ENCODE data around the gene TARP.

TARP gene

DNA sequence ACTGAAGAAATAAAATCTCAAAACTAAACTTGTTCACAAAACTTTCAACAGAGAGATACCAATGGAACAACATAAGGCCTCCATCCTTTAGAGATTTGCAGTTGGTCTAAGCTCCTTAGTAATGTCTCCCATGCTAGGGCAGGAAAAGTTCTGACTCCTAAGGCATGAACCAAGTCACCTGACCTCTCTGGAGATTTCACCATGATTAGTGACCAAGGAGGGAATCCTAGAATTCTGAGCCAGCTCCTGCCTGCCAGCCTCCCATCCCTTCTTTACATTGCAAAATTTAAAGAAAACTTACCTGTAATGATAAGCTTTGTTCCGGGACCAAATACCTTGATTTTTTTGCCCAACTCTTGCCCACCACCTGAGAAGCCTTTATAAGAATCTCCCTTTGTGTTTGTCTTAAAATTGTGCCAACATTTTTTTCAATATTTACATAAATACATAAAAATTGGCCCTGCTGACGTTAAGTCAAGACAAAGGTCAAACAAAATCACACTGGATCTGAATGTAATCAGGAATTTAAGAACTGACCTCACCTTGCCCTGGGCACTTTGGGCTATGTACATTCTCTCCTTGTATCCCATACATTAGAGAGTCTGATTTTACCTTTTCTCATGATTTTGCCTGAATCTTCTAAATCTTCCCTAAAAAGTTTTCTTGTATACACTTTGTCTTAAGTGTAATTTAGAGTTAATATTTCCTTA lies at the start of gene TARP:
TSS of gene TARP (minus strand) at position 351 of the 710 bp plus-strand sequence.
- FAIRE-seq = no peak
- DNase-seq (ENCODE audit: low spot score in 2 of 2) = no peak

DNA sequence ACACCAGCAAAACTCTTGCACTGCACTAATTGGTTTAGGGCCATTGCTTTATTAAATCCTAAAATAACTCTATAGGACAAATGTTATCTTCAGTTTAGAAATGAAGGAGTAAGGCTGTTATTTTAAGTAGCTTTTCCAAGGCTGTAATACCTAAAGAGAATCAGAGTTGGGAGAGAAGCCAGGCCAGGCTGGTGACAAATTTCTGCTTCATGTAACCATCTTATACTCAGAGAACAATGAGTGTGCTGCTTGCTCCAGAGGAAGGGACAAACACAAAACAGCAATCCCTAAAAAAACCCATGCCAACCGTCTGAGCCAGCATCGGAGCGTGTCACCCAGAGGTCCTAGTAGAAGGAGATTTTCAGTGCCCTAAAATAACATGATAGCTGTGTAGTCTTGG lies 49.7 kb upstream of the TARP start:
- no peak for FAIRE-seq
- DNase-seq (ENCODE audit: low spot score in 2 of 2) = no peak

DNA sequence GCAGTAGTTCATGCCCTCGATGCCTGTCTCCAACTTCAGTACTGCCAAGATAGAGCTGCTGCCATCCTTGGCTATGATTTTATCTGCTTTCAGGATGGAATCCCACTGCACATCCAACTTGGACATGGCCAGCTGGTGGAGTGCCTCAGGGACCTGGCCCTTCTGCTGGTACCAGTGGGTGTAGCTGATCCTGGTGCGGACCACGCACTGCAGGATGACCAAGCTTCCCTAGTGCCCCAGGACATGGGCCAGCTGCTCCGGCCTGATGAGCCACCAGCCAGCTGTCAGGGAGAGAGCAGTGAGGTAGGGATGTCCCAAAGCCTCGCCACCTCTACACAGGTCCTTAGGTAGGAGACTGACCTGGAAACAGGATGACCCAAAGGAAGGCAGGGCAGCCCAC lies 49.0 kb upstream of the TARP start:
- FAIRE-seq (no peak), DNase-seq (ENCODE audit: low spot score in 2 of 2) (no peak)

DNA sequence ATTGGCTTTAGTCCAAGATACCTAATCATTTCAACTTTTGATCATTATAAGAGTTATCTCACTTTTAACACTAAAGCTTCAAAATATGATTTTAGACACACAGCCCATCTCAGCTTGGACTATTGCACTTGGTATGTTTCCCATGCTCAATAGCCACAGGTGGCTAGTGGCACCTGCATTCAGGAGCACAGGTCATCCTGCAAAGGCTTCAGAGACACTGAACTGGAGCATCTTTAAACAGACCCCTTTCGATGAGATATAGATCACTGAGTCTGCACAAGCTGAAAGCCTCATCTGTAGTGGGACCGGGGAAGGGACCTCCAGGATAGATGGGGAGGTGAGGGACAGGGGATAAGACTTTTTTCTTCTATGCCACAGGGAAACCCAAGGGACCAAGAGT lies 48.5 kb upstream of the TARP start:
- FAIRE-seq (no peak), DNase-seq (ENCODE audit: low spot score in 2 of 2) (no peak)

DNA sequence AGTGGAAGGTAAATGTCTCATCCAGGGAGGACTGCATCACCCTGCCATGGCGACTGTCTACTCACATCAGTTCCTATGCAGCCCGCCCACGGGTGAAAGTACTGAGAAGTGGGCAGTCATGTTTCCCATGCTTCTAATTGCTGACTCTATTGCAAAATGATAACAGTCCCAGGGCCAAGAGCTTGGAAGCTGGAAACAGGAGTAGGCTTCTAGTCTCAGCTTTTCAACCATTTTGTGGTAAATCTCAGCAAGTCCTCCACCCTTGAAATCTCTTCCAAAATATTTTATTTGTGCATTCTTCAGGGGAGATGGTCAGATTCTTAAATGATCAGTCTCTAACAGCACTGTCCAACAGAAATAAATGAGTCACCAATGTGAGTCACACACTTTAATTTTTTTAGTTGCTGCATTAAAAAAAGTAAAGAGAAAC lies 48.1 kb upstream of the TARP start:
- no peak for FAIRE-seq
- no peak for DNase-seq (ENCODE audit: low spot score in 2 of 2)

DNA sequence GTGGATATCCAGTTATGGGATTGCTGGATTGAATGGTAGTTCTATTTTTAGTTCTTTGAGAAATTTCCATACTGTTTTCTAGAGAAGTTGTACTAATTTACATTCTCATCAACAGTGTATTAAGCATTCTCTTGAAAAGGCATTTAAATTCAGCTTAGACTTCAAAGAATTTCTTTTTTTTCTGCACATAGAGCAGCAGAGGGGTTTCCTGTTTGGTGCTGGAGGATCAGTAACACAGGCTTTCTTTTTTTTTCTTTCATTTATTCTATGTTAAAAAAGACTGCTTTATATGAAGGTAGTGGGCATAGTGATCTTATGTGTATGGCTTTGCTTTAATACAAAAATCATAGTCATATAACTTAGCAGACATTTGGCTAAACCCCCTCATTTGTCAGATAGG lies 47.6 kb upstream of the TARP start:
- FAIRE-seq = no peak
- no peak for DNase-seq (ENCODE audit: low spot score in 2 of 2)

DNA sequence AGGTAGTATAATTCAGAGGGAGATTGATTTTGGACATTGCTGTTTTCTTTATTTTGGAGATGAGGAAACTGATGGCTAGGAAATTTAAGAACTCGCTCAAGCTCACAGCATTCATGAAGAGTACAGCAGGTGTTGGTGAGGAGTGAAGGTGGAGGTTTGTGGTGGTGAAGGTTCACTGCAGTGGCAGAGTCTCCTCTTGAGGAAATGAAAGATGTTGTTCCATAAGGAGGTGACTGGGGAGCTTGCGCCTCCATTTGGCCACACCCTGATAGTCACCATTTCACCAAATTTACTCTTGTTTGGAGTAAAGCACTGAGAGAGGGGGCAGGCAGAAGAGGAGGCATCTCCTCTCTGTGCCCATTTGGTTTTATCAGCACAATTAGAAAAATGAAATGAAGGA lies 46.4 kb upstream of the TARP start:
- DNase-seq (ENCODE audit: low spot score in 2 of 2) (no peak), FAIRE-seq (no peak)

DNA sequence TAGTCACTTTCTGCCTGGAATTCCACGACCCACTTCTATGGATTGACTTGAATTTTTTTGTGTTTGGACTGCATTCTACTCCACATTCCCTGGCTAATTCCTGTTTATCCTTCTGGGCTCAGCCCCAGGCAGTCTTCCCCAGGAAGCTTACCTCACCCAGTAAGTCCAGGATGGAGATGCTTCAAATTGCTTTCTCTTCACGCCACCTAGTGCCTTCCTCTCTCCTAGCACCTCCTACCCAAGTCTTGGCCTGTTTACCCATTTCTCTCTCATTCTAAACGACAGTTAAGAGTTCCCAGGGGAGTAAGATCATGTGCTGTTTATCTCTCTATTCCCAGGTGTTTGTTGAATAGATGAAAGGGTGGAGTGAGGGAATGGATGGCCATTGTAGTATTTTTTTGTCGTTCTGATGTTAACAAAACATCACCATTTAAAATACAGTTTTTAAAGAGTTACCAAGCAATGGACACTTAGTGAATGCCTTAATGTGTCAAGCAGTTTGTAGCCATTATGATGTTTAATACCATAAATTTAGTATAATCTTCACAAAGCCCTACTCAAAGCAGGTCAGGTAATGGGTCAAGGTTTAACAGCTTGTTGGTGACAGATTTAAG lies 45.5 kb upstream of the TARP start:
- peak in 1 of 2 donors; percentile 55 for DNase-seq (ENCODE audit: low spot score in 2 of 2)
- FAIRE-seq = no peak

DNA sequence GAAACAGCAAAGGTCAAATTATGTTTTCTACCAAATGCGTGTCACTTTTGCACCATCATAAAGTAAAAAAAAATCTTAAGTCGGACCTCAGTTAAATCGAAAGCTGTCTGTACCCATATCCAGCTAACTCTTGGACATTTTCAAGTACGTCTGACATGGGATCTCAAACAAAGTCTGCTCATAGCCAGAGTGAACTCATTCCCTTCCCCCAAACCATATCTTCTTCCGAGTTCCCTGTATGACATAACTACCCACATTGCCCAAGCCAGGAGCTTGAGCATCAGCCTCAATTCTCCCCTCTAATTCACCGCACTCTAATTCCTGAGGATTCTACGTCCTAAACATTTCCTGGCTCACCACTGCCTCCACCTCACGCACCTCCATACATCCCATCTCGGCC lies 44.8 kb upstream of the TARP start:
- FAIRE-seq = no peak

DNA sequence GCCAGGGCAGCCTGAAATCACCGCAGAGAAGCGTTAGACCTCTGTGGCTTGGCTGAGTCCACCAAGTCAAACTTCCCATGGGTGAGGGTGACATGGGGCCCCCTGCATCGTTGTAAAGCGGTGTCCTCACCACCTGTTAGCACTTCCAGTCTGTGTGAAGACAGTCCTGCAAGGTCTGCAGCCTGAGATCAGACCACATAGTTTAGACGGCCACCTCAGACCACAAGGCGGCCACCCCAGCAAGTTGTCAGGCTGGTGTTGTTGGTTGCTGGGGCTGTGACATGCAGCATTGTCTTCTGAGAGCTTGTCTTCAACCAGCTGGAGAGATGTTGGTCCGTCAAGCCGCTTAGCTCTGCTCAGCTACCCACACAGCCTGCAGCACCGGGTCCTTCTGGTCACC lies 44.1 kb upstream of the TARP start:
- no peak for FAIRE-seq
- DNase-seq (ENCODE audit: low spot score in 2 of 2) = no peak

More for the DNA sequence above, 44.8 kb upstream of the TARP start:
- DNase-seq (ENCODE audit: low spot score in 2 of 2) = no peak

DNA sequence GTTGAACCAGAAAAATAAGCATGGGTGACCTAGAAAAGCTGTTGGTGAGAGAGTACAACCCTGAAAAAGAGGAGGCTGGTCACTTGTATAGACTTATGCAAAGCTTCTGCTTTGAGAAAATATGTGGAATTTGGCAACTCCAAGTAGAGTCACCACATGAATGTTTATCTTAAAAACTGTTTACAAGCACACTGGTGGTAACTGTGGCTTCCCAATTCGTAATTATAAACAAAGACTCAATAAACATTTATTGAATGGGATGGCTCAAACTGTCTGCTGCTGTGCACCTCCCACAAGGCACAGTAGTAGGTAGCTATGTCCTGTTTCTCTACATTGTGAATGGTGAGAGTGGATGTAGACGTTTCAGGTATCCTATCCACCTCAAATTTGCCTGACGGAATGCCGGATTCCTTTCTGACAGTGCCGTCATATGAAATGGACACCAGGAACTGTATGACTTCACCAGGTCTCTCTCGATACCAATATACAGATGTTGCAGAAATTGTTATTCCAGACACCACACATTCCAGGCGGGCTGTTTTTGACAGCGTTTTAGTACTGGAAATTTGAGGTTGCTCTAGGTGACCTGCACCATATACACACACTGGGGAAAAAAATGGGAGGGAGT lies 43.4 kb upstream of the TARP start:
- DNase-seq (ENCODE audit: low spot score in 2 of 2) (no peak), FAIRE-seq (no peak)

DNA sequence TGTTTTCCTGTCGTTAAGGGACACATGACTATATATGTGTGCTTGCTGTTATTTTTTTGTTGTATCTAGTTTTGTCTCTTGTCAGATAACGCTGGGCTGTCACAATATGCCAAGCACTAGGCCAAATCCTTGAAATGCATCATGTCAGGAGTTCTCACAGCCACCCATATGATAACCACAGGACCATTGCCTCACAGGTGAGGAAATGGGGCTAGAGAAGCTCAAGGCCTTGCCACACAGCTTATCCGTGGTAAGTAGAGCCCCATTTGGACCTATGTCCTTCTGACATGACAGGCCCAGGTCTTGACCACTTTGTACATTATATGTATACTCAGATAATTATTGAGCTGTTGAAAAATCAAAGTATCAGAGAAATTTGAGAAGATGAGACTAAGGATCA lies 42.0 kb upstream of the TARP start:
- FAIRE-seq = no peak
- DNase-seq (ENCODE audit: low spot score in 2 of 2) = no peak

DNA sequence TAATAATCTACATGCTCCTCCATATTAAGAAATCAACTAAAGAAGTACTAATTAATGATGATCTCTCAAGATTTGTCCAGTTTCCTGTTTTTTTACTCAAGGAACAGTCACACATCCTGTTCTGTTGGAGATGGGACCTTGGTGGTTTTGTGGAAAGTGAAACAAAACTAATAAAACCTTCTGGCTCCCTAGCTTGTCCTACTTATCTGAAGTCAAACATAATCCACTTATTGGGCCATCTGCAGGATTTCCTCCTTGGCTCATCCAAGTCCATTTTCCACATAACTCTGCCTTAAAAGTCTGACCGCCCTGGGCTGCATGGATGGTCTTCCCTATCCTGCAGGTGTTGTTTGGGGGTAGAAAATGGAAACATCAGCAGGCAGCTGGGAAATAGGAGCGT lies 39.4 kb upstream of the TARP start:
- DNase-seq (ENCODE audit: low spot score in 2 of 2) (no peak), FAIRE-seq (no peak)

DNA sequence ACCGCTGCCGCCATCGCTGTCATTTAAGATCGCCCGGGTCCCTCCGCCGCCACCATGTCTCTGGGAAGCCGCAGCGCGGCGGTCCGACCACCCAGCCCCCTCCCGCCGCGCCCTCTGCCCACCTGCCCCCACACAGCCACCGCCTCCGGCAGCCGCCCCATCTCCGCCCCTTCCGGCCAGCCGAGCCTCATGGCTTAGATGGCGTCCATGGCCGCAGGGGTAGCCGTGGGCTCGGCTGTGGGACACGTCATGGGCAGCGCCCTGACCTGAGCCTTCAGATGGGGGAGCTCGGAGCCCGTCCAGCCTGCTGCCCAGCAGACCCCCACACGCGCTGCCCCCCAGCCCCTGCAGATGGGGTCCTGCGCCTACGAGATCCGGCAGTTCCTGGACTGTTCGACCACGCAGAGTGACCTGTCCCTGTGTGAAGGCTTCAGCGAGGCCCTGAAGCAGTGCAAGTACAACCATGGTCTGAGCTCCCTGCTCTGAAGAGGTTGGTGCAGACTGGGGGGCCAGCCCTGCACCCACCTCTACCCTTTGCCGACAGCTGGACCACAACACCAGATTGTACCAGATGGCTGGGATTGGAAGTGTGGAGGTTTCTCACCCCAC lies 38.0 kb upstream of the TARP start:
- FAIRE-seq (no peak), DNase-seq (ENCODE audit: low spot score in 2 of 2) (peak in 1 of 2 donors; percentile 43)

DNA sequence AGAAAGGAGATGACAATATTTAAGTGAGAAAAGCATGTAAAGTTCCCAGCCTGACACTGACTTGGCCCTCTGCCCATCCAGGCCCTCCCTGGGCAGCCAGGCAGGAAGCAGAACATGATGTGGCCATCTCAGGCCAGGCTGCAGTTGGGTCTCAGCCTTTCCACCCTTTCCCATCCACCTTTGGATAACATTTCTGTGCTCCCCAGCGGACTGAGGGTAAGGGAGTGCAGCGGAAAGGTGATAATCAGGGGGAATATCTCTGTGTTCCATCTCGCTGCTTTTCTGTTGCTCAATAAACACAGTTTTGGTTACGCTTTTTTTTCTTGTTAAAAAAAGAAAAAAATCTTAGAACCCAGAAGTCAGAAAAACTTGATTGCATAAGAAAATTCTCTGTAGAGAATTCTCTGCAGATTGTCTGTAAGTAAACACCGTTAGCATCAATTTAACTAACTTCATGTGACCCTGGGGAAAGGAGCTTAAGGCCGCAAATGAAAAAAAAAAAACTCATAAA lies 37.2 kb upstream of the TARP start:
- DNase-seq (ENCODE audit: low spot score in 2 of 2) = peak in 1 of 2 donors; percentile 32
- no peak for FAIRE-seq

DNA sequence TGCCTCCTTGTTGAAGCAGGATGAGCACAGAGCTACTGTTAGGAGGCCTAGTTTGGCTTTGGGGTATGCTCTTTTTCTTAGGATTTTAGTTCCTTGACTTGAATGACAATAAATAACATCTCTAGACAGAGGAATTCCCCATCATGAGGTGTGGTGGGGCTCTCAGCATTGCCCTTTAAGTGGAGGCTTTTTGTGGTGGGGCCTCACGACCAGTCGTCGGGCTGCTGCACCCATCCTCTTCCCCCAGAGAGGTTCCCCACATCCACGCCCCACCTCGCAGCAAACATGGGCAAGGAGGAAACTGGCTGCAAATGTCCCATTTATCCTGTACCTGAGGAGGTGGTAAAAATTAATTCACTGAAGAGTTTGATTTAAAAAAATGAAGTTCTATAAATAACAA lies 36.1 kb upstream of the TARP start:
- DNase-seq (ENCODE audit: low spot score in 2 of 2) (no peak), FAIRE-seq (no peak)

DNA sequence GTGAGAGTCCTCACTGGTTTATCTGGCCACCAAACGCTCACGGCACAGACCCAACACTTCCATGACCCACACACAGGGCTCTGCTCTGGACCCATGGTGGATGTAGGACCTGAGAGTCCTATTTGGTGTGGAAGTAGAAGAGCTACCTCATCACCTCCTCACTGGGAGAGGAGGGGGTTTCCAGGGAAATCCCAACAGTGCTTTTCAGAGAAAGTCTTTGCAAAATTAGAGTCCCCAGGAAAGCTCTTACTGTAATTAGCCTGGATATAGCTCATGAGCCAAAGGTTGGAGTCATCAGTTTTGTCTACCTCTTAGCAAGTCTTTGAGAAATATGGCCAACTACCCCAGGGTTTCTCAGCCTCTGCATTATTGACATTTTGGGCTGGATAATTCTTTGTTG lies 34.7 kb upstream of the TARP start:
- DNase-seq (ENCODE audit: low spot score in 2 of 2) (no peak), FAIRE-seq (no peak)

DNA sequence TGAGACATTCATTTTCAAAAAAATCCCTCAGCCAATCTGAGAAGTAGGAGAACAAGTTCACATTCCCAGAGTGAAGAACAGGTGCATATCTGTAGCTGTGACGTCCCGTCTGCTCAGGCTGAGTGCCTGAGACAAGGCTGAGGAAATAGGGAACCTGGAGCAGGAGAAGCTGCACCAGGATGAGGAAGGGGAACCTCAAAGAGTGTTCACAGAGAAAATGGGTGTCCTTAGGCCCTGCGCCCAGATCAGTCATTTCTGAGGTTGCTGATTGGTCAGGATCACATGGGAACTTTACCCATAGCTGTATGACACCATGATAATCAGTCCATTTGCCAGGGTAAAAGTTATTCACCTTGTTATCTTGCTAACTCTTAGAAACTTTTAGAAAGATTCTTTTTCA lies 34.2 kb upstream of the TARP start:
- DNase-seq (ENCODE audit: low spot score in 2 of 2) = no peak
- no peak for FAIRE-seq

DNA sequence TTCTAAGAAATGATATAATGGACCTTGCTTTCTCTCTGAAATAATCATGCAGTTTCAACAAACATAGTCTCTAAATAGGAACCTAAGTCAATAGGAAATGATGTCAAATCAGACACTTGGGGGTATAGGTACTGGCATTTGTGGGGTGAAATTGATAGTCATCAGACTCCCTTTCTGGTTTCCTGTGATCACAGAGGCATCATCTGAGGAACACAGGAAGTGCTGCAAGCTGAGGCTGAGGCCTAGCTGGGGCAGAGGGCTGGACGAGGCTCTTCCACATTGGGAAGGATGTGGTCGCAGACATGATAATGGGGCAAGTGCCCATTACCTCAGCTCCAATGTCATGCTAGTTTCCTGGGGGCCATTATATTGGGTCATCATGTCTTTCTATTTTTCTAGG lies 33.5 kb upstream of the TARP start:
- DNase-seq (ENCODE audit: low spot score in 2 of 2) (no peak), FAIRE-seq (no peak)

DNA sequence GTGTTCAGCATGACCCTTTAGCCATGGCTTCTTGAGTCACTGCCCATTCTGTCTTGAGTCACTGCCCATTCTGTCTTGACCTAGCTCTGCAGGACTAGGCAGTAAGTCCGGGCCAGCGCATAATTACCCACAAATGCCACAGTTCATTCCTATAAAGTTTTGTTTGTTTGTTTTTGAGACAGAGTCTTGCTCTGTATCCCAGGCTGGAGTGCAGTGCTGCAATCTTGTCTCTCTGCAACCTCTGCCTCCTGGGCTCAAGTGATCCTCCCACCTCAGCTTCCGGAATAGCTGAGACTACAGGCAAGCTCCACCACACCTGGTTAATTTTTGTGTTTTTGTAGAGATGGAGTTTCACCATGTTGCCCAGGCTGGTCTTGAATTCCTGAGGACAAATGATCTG lies 32.7 kb upstream of the TARP start:
- FAIRE-seq = no peak
- no peak for DNase-seq (ENCODE audit: low spot score in 2 of 2)

DNA sequence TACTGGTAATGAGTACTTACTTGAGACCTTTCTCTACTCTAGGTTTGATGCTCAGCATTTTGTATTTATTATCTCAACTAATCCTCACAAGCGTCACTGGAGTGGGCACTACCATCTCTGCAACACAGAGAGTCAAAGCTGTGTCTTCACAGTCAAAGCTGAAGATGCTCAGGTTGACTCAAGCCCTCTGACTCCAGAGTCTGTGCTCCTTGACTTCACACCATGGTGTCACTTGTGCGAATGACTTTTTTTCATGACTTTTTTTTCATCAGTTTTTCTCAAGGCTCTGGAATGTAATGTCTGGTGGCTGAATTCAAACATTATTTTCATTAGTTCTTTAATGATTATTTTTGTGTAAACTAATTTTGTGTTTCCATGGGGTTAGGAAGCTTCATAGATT lies 30.4 kb upstream of the TARP start:
- no peak for FAIRE-seq
- no peak for DNase-seq (ENCODE audit: low spot score in 2 of 2)
